Lower leg skin (tissue), 3 donors: ENCODE data around the gene TMEM37.

Experiments
- POLR2A ChIP-seq, 2 donors: fragments of 450-650 bp; IDR thresholded peaks; one replicate each; pipeline ENCODE4 v1.6.1; 2016 to 2017; ENCODE audit warnings: antibody characterized with exemption in 2 of 2, mild to moderate bottlenecking in 1 of 2, moderate library complexity in 1 of 2
- TF ChIP-seq, protein P1 (sequence below), 3 donors: fragments of 450-650 bp; IDR thresholded peaks; one replicate each; pipeline ENCODE4 v1.5.1; 2016; ENCODE audit warnings: antibody characterized with exemption in 3 of 3, mild to moderate bottlenecking in 3 of 3, moderate library complexity in 2 of 3

- TF ChIP-seq POLR2A (IDR thresholded peaks at IDR 0.05) = no peak
- TF ChIP-seq, protein P1, sequence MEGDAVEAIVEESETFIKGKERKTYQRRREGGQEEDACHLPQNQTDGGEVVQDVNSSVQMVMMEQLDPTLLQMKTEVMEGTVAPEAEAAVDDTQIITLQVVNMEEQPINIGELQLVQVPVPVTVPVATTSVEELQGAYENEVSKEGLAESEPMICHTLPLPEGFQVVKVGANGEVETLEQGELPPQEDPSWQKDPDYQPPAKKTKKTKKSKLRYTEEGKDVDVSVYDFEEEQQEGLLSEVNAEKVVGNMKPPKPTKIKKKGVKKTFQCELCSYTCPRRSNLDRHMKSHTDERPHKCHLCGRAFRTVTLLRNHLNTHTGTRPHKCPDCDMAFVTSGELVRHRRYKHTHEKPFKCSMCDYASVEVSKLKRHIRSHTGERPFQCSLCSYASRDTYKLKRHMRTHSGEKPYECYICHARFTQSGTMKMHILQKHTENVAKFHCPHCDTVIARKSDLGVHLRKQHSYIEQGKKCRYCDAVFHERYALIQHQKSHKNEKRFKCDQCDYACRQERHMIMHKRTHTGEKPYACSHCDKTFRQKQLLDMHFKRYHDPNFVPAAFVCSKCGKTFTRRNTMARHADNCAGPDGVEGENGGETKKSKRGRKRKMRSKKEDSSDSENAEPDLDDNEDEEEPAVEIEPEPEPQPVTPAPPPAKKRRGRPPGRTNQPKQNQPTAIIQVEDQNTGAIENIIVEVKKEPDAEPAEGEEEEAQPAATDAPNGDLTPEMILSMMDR (IDR thresholded peaks at IDR 0.05) = no peak
Measured at GRCh38 chr2:119477113-119477505, 45.5 kb downstream of the TMEM37 start.
